ENCODE measurements around the gene UCN3. TPM values are rescaled to one million over a fixed set of nuclear protein-coding genes. Genes with fewer than 3 reads are reported as not detected.
A peak's percentile ranks its signal among the peaks of the same experiment; 100 is the strongest.

Gene UCN3, protein sequence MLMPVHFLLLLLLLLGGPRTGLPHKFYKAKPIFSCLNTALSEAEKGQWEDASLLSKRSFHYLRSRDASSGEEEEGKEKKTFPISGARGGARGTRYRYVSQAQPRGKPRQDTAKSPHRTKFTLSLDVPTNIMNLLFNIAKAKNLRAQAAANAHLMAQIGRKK
- total RNA-seq (2011; cell fraction: chromatin; rRNA removed; ENCODE audit: low replicate concordance) = not detected in 2 replicates
- not detected in 2 replicates for total RNA-seq (2011; cell fraction: nucleolus; rRNA removed)
- total RNA-seq (2011; cell fraction: nucleoplasm; rRNA removed) = not detected in 2 replicates
- not detected in 2 replicates for total RNA-seq (2014; rRNA removed)
- total RNA-seq (2014; rRNA removed; fragmentation: Illumina TruSeq; extraction: Trizol) = not detected in 2 replicates
- total RNA-seq (2015; rRNA removed; fragmentation: Illumina TruSeq; extraction: Trizol) = not detected in 2 replicates
- not detected in 2 replicates for total RNA-seq (2021)
- not detected in 2 replicates for polyA plus RNA-seq (2011; rRNA removed)
- not detected in 2 replicates for polyA plus RNA-seq (2011; cell fraction: cytosol; rRNA removed)
- polyA plus RNA-seq (2011; cell fraction: nucleus; rRNA removed) = not detected in 2 replicates
- polyA plus RNA-seq (2012) = not detected in 2 replicates
- polyA plus RNA-seq (2014; fragmentation: Illumina TruSeq; extraction: Trizol) = not detected in 2 replicates
- polyA plus RNA-seq (2014; fragmentation: Nextera tagmentation; extraction: Ambion mirVana) = not detected
- not detected in 2 replicates for polyA plus RNA-seq (2014; rRNA removed)
- polyA minus RNA-seq (2011; rRNA and poly(A)+ RNA removed) = not detected in 2 replicates
- polyA minus RNA-seq (2011; cell fraction: cytosol; rRNA and poly(A)+ RNA removed) = not detected in 2 replicates
- not detected in 2 replicates for polyA minus RNA-seq (2011; cell fraction: nucleus; rRNA and poly(A)+ RNA removed)
- Bru-seq, nascent RNA = not detected
- BruChase-seq, experiment 1, labeled RNA remaining after a 2-hour chase = not detected
- not detected for BruChase-seq, experiment 2, labeled RNA remaining after a 6-hour chase
- long read RNA-seq, experiment 1 = 0 reads
- long read RNA-seq, experiment 2 = 0 reads
- long read RNA-seq, experiment 3 = 0 reads

GRCh38 chr10:5364890-5365338, at the start of gene UCN3:
Gene UCN3 (plus strand): TSS chr10:5364966. CDS start chr10:5373721, 8,755 bp downstream.
- no peaks in the 10 kb centered on the region for H3K9me3 ChIP-seq (replicated peaks; ENCODE audit: control insufficient read depth, insufficient read depth, low read depth, low read length)
- ChIA-PET CTCF (ENCODE audit: low intra/inter-chr PET ratio) (interaction anchor here (0.5 kb wide), 1 partner anchor 552 kb away, joined by 3 read pairs; no protein-coding TSS in a partner anchor), POLR2A (interaction anchor here (0.6 kb wide), 1 partner anchor 816 kb away, joined by 5 read pairs; no protein-coding TSS in a partner anchor)
- BruUV-seq (replicated peaks) = no TSS peak
- no peaks in the 10 kb centered on the region for H4K20me1 ChIP-seq (replicated peaks; ENCODE audit: control insufficient read depth, insufficient read depth, low read length)
- H3K4me2 ChIP-seq (ENCODE audit: insufficient read depth, low read length) = peak within 1 kb of the TSS; percentile 19; the same call in 1 of the 2 replicates
- peaks cover 0 to 5% of the 10 kb centered on the region in 2 experiments; a peak in 3 of 5 replicates for H3K27me3 ChIP-seq (ENCODE audit: control insufficient read depth in 2 of 2, insufficient read depth in 2 of 2, low read length in 2 of 2)
- ATAC-seq = no peak
- TF ChIP-seq CGGBP1 (CRISPR knock-in tag; IDR thresholded peaks at IDR 0.05) (no peak), HDAC3 (IDR thresholded peaks at IDR 0.05; ENCODE audit: borderline replicate concordance, partially characterized antibody) (no peak), MTA1 (IDR thresholded peaks at IDR 0.05; ENCODE audit: borderline replicate concordance) (no peak), E2F8 (IDR thresholded peaks at IDR 0.05; ENCODE audit: low read depth, partially characterized antibody) (no peak), MYBL2 (IDR thresholded peaks at IDR 0.05; ENCODE audit: low read depth) (no peak), MYBL2 (CRISPR knock-in tag; IDR thresholded peaks at IDR 0.05; ENCODE audit: borderline replicate concordance) (no peak), SIN3A (IDR thresholded peaks at IDR 0.05; ENCODE audit: borderline replicate concordance in 2 of 2, control insufficient read depth in 1 of 2, low read depth in 2 of 2, low read length in 2 of 2) (no peak), TFAM (CRISPR knock-in tag; conservative IDR thresholded peaks at IDR 0.05) (no peak), EP300 (IDR thresholded peaks at IDR 0.05; ENCODE audit: low read length) (no peak), ZSCAN29 (IDR thresholded peaks at IDR 0.05) (no peak), CREBBP (IDR thresholded peaks at IDR 0.05; ENCODE audit: low read depth, low read length) (no peak), HDAC8 (tag; IDR thresholded peaks at IDR 0.05) (no peak)
- TF ChIP-seq, protein P1, sequence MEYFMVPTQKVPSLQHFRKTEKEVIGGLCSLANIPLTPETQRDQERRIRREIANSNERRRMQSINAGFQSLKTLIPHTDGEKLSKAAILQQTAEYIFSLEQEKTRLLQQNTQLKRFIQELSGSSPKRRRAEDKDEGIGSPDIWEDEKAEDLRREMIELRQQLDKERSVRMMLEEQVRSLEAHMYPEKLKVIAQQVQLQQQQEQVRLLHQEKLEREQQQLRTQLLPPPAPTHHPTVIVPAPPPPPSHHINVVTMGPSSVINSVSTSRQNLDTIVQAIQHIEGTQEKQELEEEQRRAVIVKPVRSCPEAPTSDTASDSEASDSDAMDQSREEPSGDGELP (CRISPR knock-in tag; IDR thresholded peaks at IDR 0.05; ENCODE audit: borderline replicate concordance) = no peak
- no peak within 1 kb of the TSS for H3K4me3 ChIP-seq
- H3K9me1 ChIP-seq (ENCODE audit: control insufficient read depth, insufficient read depth, low read length) = no peaks in the 10 kb centered on the region
- 0 out of 2 replicates have a peak within 1 kb of the TSS, but pooled peaks have one; percentile 6 for H2AFZ ChIP-seq (ENCODE audit: low read depth, low read length)
- H3K9ac ChIP-seq (ENCODE audit: insufficient read depth in 1 of 2, low read depth in 2 of 2, low read length in 2 of 2) = no peak within 1 kb of the TSS
- H3K27ac ChIP-seq (ENCODE audit: extremely low read depth, low read depth, low read length) = no peak within 1 kb of the TSS
- H3K36me3 ChIP-seq (ENCODE audit: control insufficient read depth, insufficient read depth, low read length) = no peaks in the 10 kb centered on the region
- intact Hi-C loops (cut with micrococcal nuclease) = no loop called here
- 52% methylated on average over 20 of the region's 21 CpGs for WGBS (ENCODE audit: insufficient coverage, low coverage, missing lambda C conversion rate)
- peaks cover 3 to 8% of the 10 kb centered on the region in 2 experiments; a peak in 4 of 5 replicates for H3K4me1 ChIP-seq (replicated peaks in 1 of 2; ENCODE audit: control insufficient read depth in 2 of 2, insufficient read depth in 2 of 2, low read length in 2 of 2)
- no peaks in the 10 kb centered on the region for H3K79me2 ChIP-seq (ENCODE audit: control insufficient read depth, insufficient read depth, low read length)
- in situ Hi-C loops (cut with MboI) = no loop called here
- FAIRE-seq = no peak
- no peak for DNase-seq (ENCODE audit: extremely low read depth in 1 of 4, low spot score in 3 of 4)
